ENCODE data around the gene RAD52. TPM values are rescaled to one million over a fixed set of nuclear protein-coding genes. Genes with fewer than 3 reads are reported as not detected.
A peak's percentile ranks its signal among the peaks of the same experiment; 100 is the strongest.

Gene RAD52
- 6.4 TPM for total RNA-seq
- long read RNA-seq, partial matches to known transcripts, result 0 of 8 reads
- long read RNA-seq, other reads (novel, unspliced or antisense), result 8 of 8 reads

DNA sequence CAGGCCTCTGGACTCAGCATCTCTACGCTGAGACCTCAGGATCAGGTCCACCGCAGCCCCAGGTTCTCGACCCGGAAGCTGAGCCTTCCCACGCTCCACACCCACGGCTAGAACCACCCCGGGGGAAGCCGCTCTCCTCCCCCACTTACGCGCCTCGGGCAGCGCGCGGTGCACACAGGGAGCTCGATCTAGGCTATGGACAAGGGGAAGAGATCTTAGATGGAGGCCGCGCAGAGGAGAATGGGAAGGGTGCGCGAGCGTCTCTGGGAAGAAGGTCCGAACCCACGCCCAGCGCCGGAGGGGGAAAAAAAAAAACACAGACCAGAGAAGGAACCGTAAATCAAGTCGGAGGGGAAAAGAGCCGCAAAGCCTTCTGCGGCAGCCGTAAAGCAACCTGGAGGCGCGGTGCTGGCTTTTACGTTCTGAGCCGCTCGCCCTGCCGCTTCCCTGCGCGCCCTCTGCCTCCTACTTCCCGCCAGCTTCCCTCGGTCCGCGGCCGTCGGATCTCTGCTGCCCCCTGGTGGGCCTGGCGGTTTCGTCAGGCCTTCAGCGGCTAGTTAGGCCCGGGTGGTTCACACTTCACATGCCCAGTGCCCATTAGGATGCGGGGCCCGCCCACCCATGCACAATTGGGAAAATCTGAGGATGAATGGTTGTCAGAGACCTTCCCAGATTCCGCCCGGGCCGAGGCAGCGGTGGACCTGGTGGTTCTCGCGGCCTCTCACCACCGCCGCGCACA is at the start of gene RAD52:
Gene RAD52, minus strand, starts transcription at position 242 of the 739 bp plus-strand sequence. CDS start 16,636 bp downstream, outside the sequence.
- peak; percentile 99 for DNase-seq
- peak; percentile 97 for ATAC-seq
- intact Hi-C loops (cut with micrococcal nuclease), result no loop called here

DNA sequence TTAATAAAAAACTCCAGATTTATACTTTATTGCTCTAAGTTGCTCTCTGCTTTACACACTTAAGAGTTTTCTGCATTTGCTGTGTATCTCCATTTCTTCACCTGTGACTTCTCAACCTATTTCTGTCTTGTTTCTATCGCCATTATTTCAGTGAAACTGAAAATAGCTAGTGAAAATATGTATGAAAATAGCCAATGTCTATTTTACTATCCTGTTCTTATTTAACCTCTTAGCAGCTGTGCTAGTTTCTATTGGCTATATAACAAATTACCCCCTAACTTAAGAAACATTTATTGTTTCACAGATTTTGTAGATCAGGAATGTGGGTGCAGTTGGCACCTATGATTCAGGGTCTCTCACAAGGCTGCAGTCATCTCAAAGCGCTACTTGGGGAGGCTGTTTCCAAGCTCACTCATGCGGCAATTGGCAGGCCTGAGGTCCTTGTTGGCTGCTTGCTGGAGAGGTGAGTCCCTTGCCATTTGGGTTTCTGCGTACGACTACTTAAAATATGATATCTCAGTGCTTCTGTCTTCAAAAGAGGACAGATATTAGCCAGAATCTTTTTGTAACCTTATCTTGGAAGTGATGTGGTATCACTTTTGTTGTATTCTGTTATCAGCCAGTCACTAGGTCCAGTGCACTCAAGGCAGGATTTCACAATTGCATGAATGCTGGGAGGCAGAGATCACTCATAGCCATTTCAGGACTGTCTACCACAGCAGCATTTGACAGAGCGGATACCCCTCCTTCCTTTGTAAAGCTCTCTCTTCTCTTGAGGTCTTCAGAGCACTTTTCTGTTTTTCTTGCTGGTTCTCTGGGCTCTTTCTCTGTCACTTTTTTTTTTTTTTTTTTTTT is 48.8 kb upstream of the RAD52 start:
- intact Hi-C loops (cut with micrococcal nuclease), result no loop called here
- peak; percentile 83 for ATAC-seq
- no peak for DNase-seq

DNA sequence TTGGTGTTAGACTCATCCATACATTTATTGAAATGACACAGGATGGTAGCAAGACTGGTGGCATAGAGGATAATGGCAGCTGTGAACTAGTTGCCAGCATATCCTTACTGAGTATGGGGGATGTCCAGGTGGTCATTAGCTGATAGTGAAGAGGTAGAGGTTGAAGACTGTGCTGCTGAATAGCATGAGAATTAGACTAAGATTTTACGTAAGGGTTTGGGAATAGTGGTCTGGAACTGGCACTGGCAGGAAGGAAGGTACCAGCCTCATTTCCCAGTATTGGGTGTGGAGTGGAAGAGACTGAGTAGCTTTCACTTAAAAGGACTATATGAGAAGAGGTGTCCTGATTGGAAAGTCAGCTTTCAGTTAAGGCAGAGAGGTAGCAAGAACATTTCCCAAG is 48.0 kb upstream of the RAD52 start:
- intact Hi-C loops (cut with micrococcal nuclease), result no loop called here
- ATAC-seq, result no peak
- DNase-seq, result no peak

DNA sequence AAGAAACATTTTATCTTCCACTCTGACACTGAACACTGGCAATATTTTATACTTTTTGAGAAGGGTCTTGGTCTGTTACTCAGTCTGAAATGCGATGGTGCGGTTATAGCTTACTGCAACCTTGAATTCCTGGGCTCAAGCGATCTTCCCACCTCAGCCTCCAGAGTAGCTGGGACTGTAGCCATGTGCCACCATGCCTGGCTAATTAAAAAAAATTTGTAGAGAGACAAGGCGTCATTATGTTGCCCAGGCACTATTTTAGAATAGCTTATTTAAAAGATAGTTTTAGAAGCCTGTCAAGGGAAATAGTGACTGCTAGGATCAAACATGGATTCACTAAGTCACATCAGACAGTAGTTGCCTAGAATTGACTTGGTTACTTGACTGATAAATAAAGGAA is 47.4 kb upstream of the RAD52 start:
- ATAC-seq, result no peak
- intact Hi-C loops (cut with micrococcal nuclease), result no loop called here
- no peak for DNase-seq

DNA sequence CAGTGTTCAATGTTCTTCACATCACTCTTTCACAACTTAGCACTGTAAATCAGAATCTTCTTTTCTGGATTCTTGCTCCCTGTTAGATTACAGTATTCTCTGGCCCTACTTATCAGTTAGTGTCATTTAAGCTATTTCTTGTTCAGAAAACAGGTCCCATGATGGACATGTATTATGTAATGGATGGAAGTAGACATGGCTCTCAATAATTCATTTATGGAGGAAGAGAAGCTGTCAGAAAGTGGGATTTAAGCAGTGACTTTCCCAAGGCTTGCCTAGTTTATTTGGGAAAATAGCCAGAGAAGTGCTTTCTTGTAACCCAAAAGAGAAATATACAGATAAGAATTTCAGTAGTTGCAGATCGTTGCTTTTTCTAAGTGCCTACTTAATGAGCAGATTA is 43.2 kb upstream of the RAD52 start:
- intact Hi-C loops (cut with micrococcal nuclease), result no loop called here
- no peak for DNase-seq
- no peak for ATAC-seq

DNA sequence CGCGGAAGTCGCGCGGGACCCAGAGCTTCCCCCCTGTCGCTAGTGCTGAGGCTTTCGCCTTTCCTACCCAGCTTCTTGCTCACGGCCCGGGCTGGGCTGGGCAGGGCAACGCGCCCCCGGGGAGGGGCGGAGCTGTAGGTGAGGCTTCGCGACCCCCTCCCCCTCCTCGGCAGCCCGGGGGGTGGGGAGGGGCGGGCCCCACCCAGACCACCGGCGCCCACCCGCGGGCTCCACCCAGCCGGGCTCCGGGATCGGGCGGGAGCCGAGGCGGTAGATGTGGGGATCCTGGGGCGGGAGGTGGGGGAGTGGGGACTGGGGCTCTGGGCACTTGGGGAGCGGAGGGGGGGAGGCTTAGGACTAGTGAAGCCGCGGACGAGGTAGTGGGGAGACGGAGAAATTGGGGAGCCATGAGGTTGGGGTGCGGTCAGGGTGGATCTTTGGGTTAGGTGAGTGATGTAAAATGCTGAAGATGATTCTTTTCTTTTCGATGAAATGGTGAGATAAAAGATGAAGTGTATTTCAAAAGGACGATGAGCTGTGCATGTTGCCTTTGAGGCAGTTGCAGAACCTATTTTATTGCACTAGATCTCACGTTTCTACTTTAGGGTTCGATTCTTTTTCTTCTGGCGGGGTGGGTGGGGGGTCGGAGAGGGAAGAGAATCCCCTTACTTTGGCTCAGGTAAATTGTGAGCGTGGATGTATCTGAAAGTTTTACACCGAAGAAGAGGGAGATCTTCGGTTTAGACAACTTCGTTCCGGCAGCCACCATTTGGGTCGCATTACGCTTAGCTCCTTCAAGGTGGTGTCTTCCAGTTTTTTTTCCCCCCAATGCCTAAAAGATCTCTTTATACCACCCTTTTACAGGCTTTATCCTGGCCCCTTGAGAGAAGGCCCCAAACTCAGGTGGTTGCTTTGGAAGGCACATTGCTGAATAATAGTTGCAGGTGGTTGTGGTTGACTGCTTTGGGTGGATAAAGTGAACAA is 42.1 kb upstream of the RAD52 start:
- intact Hi-C loops (cut with micrococcal nuclease), result no loop called here
- no peak for DNase-seq
- ATAC-seq, result peak; percentile 20

DNA sequence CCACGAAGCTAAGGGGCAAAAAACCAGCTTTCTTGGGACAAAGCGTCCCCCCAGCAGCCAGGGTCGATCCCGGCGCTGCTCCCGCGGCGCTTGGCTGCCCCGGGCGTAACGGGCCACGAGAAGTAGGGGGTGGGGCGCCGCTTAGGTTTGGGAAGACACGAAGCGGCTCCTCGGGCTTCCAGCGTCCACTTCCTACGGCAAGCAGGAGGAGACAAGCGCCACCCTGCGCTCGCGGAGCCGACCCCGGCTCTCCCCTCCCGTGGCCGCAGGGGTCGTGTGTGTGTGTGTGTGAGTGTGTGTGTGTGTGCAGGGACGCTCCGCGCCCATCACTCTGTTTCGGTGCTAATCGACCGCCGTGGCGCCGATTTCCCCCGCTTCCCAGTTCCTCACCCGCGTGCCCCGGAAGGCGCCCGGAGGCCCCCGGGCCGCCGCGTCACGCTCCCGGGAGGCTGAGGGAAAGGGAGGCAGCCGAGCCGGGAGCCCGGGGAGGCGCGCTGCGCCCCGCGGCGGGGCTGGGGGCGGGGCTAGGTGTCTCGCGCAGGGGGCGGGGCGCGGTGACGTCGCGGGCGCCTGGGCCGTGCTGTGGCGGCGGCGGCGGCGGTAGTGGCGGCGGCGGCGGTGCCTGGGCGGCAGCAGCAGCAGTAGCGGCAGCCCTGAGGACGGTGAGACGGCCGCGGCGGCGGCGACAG is 41.3 kb upstream of the RAD52 start, which contains the start of gene ERC1:
Gene ERC1, plus strand, starts transcription at position 563 of the 689 bp plus-strand sequence. CDS start 36,681 bp downstream, outside the sequence.
- intact Hi-C loops (cut with micrococcal nuclease), result no loop called here

DNA sequence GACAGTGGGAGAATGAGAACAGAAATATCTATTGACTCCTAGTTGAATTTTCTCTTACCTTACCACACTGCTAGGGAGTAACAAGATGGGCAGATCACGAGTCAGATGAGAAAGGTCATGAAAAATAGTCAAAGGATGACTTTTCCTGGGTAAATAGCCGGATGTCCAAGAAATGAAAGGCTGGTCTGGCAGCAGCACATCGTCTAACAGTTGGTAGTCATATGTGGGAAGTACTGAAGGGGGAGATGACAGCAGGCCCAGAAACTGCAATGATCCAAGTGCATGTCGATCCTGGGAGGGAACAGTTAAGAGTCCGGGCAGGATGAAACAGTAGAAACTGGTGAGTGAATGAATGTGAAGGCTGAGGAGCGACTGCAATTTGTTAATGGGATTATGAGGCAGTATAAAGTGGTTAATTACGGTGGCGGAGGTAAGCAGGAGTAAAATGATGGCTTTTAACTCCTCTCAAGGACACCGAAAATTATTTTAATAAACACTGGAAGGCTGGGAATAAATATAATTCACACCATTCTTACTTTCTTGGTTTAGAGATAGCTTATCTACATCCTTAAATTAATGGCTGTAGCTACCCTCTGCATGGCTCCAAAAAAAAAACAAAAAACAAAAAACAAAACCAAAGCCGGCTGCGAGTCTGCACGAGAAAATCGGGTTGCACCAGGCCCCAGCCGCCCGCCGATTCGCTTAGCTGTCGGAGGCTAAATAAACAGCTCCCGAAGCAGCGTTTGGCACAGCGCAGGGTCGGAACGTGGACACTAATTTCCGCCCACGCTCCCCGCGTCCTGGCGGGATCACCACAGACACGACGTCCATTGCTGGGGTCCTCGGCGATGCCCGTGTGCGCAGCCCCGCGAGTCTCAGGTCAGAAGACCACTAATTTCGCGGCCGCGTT is 40.5 kb upstream of the RAD52 start:
- intact Hi-C loops (cut with micrococcal nuclease), result no loop called here
- DNase-seq, result peak; percentile 82
- peak; percentile 50 for ATAC-seq

More for the DNA sequence above, 41.3 kb upstream of the RAD52 start, which contains the start of gene ERC1:
- ATAC-seq, result peak; percentile 96
- peak; percentile 95 for DNase-seq

DNA sequence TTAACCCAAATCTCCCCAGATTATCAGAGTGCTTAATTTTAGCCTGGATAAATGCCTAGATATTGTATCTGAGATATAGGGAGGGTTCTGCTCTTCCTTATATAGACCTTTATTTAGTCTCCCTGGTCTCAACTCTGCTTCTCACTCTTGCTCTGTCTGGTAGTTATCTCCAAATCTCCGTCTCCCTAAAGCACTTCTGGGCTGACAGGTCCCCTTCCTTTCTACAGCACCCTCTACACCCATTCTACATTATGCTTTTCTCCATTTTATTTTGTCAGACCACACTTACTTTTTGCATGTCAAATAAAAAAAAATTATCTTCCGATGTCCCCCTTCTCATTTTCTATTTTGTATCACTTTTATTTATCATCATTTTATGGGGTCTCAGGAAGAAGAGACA is 39.6 kb upstream of the RAD52 start:
- intact Hi-C loops (cut with micrococcal nuclease), result no loop called here
- ATAC-seq (no peak), DNase-seq (no peak)

DNA sequence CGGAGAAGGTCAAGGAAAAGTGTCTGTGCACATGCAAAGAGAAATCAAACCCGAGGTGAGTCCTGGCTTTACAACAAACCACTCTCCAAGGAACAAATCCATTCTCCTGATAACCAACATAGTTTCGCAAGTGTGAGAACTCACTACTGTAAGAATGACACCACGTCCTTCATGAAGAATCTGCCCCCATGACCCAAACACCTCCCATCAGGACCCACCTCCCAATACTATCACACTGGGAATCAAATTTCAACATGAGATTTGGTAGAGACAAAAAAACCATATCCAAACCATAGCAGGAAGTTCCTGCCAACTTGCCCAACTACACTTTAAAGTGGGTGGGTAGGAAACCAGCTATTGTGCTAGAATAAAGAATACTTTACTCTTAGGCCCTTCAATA is 39.2 kb upstream of the RAD52 start:
- intact Hi-C loops (cut with micrococcal nuclease), result no loop called here
- ATAC-seq (no peak), DNase-seq (no peak)

DNA sequence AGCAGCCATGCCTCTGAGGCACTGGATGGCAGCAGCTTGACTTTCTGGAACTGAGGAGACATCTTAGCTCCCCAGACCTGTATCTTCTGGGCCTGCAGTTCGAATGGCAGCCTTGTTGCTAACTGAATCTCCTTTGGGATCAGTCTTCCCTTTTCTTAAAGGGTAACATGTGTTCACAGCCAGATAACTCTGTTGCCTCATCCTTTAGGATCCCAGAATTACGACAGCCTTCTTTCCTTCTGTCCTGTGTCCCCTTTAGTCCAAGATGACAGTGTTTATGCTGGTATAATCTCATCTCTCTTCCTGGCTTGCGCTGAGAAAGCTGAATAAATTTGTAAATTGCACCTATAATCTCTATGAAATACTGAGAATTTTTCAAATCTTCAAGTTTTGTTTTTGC is 32.5 kb upstream of the RAD52 start:
- DNase-seq (no peak), ATAC-seq (peak; percentile 37)
- intact Hi-C loops (cut with micrococcal nuclease), result no loop called here

DNA sequence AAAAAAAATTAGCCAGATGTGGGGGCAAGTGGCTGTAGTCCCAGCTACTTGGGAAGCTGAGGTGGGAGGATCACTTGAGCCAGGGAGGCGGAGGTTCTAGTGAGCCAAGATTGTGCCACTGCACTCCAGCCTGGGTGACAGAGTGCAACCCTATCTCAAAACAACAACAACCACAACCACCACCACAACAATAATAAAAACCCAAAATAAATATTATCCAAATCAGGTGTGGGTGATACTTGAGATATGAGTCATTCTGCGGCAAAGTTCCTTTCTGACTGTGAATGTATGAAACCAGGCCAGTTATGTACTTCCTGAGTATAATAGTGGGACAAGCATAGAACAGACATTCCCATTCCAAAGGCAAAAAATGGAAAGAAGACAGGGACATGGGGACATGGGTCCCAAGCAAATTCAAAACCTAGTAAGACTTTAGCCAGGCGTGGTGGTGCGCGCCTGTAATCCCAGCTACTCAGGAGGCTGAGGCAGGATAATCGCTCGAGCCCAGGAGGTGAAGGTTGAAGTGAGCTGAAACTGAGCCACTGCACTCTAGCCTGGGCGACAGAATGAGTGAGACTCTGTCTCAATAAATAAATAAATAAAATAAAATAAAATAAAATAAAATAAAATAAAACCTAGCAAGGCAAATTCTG is 31.8 kb upstream of the RAD52 start:
- intact Hi-C loops (cut with micrococcal nuclease), result no loop called here
- ATAC-seq, result no peak
- no peak for DNase-seq

DNA sequence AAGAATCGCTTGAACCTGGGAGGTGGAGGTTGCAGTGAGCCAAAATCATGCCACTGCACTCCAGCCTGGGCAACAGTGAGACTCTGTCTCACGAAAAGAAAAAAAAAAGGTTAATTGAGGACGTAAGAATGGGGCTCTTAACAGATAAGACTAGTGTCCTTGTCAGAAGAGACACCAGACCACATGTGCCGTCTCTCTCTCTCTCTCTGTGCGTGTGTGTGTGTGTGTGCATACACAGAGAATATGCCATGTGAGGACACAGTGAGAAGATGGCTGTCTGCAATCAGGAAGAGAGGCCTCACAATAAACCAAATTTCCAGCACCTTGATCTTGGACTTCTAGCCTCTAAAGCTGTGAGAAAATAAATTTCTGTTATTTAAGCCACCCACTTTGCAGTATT is 29.9 kb upstream of the RAD52 start:
- intact Hi-C loops (cut with micrococcal nuclease), result no loop called here
- ATAC-seq (peak; percentile 41), DNase-seq (no peak)

DNA sequence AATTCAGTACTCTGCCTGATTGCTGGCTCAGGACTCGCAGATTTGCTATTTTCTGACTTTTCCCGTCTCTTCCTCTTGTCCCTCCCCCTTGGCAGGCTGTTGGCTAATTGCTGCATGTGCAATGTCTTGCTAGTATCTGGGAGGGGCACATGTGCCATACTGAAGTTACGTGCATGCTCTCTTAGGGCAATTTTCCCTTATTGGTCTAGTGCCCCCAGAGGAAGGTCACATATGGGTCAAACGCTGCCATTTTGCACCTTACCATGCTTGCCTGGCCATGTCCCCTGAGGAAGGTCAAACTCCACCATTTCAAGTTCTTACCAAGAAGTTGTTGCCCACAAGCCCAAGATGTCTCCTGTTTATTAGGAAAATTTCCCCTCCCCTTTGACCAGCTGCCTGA is 27.7 kb upstream of the RAD52 start:
- DNase-seq (no peak), ATAC-seq (no peak)
- intact Hi-C loops (cut with micrococcal nuclease), result no loop called here

DNA sequence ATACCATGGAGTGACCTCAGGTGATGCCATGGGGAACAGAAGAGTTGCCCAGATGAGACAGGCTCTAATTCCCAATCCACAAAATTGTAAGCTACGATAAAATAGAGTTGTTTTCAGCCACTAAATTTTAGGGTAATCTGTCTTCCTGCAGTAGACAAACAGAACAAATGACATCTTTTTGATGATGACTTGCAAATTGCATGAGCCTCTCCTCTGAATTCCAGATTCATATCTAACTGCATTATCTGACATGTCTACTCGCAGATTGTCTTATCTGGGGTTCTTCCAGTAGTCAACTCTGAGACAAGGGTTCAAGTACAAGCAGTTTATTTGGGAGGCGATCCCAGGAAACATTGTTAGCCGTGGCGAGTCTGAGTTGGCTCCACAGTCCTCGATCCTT is 27.1 kb upstream of the RAD52 start:
- intact Hi-C loops (cut with micrococcal nuclease), result no loop called here
- DNase-seq, result no peak
- ATAC-seq, result no peak

DNA sequence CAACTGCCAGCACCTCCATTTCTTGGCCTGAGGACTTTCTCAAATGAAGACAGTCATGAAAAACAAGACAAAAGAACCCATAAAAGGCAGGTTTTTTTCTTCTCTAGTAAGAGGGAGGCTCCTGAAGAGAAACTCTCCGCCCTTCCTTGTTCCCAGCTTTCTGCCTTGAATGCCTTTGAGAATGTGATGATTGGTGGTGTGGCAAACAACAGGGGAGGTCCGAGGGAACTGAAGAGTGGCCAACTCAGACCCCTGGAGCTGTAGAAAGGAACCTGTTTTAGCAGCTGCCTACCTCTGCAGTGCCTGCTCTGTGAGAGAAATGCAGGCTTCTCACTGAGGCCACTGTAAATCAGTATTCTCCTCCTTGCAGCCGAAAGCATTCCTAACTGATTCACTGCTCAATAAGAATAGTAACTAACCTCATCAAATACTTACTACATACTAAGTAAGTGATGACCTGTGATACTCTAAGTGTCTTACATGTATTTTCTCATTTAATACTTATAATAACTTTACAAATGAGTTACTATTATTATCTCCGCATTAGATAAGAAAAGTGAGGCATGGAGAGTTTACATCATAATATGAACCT is 24.9 kb upstream of the RAD52 start:
- ATAC-seq, result no peak
- intact Hi-C loops (cut with micrococcal nuclease), result no loop called here
- no peak for DNase-seq

DNA sequence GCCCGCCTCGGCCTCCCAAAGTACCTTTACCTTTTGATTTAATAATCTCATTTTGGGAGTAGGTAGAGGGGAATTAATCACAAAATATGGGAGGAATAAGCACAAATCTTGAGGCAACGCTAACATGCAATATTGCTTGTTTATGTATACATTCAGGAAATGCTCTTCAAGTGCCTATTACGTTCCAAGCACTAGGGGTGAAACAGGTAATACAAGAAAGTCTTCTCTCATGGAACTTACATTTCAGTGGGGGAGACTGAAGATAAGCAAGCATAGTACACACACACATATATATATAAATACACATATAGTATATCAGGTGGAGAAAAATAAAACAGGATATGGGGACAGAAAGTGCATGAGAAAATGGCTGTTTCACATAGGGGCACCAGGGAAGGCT is 22.5 kb upstream of the RAD52 start:
- DNase-seq, result no peak
- no peak for ATAC-seq
- intact Hi-C loops (cut with micrococcal nuclease), result no loop called here

Data from left ventricle myocardium superior (tissue), 1 donor.